KOPT-K1 (cell line): ENCODE measurements around the gene WDR53.
"Not testable (repeated sequence)": the region's sequence is repeated elsewhere in the genome, so short reads cannot be mapped to it uniquely, and the experiment has no call there.

ENCODE experiments used
- H3K27ac ChIP-seq: fragments of 200-600 bp; sonication (generic); 2 replicates; pipeline ENCODE4 v1.5.1; 2016; ENCODE audit warnings: antibody characterized with exemption, mild to moderate bottlenecking, low read depth, low read length; ENCODE audit not compliant: poor library complexity, severe bottlenecking
- H3K36me3 ChIP-seq: fragments of 200-600 bp; sonication (generic); 2 replicates; pipeline ENCODE4 v1.5.1; 2017; ENCODE audit warnings: antibody characterized with exemption, mild to moderate bottlenecking, low read length, moderate library complexity; ENCODE audit not compliant: insufficient read depth
- H3K9me3 ChIP-seq: fragments of 200-600 bp; sonication (generic); 2 replicates; pipeline ENCODE4 v1.5.1; 2017; ENCODE audit warnings: antibody characterized with exemption, low read length, mild to moderate bottlenecking; ENCODE audit not compliant: insufficient read depth, poor library complexity, severe bottlenecking

WDR53 gene

GRCh38 chr3:196546537-196546936 lies 21.8 kb downstream of the WDR53 start:
- H3K9me3 ChIP-seq: peaks cover 24% of the 10 kb centered on the region

DNA sequence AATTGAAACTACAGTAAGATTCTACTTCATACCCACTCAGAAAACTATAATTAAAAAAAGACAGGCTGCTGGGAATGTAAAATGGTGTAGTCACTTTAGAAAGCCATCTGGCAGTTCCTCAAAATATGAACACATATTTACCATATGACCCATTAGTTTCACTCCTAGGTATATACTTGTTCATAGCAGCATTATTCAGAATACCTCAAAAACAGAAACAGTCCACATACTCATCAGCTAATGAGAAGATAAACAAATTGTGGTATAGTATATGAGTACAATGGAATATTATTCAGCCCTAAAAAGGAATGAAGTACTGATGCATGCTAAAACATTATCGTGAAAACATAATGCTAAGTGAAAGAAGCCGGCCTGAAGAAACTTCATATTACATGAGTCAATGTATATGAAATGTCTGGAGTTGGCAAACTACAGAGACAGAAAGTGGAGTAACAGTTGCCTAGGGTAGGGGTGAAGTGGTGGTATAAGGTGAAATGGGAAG lies 23.8 kb downstream of the WDR53 start:
- H3K9me3 ChIP-seq: peaks cover 9% of the 10 kb centered on the region
- no peak overlapping the region for H3K27ac ChIP-seq
- no peaks in the 10 kb centered on the region for H3K36me3 ChIP-seq

More at GRCh38 chr3:196546537-196546936, 21.8 kb downstream of the WDR53 start:
- H3K27ac ChIP-seq: no peak overlapping the region
- H3K36me3 ChIP-seq: no peaks in the 10 kb centered on the region

GRCh38 chr3:196541684-196542445 lies 26.5 kb downstream of the WDR53 start:
- Histone ChIP-seq H3K36me3 (no peaks in the 10 kb centered on the region), H3K27ac (no peak overlapping the region), H3K9me3 (no peaks in the 10 kb centered on the region)

- H3K36me3 ChIP-seq: no peaks in the 10 kb centered on the region
- H3K9me3 ChIP-seq: no peaks in the 10 kb centered on the region
- no peak overlapping the region for H3K27ac ChIP-seq
These were observed 30.9 kb downstream of the WDR53 start for GRCh38 chr3:196537319-196537984.

DNA sequence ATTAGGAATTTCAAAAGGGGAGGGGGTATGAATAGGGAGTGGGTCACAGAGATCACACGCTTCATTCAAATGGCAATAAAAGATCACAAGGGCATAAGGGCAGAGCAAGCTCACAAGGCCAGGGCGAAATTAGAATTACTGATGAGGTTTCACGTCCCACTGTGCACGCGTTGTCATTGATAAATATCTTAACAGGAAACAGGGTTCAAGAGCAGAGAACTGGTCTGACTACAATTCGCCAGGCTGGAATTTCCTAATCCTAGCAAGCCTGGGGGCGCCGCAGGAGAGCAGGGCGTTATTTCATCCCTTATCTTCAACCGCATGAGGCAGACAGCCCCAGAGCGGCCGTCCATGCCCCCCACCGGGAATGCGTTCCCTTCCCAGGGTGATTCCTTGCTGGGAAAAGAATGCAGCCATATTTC lies 35.1 kb downstream of the WDR53 start:
- Histone ChIP-seq H3K27ac (no peak overlapping the region), H3K9me3 (no peaks in the 10 kb centered on the region), H3K36me3 (no peaks in the 10 kb centered on the region)

GRCh38 chr3:196531418-196531817 lies 36.9 kb downstream of the WDR53 start:
- Histone ChIP-seq H3K9me3 (no peaks in the 10 kb centered on the region), H3K27ac (no peak overlapping the region)

DNA sequence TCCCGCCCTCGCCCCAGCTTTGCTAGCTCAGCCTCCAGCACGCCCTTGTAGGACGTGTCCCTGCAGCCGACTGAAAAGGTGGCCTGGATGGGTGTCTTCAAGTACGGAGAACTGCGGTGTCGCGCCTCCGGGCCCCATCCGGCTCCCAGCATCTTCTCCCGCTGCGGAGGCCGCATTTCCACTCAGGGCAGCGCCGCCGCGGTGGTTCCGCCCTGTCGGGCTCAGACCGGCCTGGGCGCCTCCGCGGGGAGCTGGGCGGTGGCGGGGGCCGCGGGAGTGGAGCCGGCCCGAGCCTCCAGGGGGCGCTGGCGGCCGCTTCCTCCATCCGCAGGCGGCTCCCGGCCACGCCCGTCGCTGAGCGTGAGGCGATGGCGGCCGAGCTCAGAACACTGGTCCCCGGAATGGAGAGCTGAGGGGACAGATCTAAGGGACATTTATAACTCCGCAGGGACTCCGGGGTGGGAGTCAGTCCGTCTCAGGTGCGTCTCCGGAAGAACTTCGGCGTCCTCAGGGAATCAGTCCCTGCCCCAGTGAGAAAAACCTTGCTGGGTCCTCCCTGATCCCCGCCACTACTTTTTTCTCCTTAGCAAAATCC lies 39.6 kb downstream of the WDR53 start:
- Histone ChIP-seq H3K9me3 (no peaks in the 10 kb centered on the region), H3K36me3 (no peaks in the 10 kb centered on the region), H3K27ac (peak overlapping the region; percentile 72)

More at GRCh38 chr3:196531418-196531817, 36.9 kb downstream of the WDR53 start:
- H3K36me3 ChIP-seq: no peaks in the 10 kb centered on the region

DNA sequence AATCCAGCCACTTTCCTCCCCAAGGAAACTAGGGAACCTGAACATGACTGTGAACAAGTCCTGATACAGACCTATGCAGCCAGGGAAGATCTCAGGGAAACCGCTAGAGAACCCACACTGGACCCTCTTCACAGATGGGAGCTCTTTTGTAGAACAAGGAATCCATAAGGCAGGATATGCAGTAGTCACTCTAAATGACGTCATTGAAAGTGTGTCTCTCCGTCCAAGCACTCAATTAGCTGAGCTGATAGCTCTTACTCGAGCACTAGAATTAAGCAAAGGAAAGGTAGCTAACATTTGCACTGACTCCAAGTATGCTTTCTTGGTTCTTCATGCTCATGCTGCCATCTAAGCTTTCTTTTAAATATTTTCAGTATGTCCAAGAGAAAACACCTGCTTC lies 43.2 kb downstream of the WDR53 start:
- no peaks in the 10 kb centered on the region for H3K36me3 ChIP-seq
- H3K27ac ChIP-seq: no peak overlapping the region
- H3K9me3 ChIP-seq: peaks cover under 1% of the 10 kb centered on the region

GRCh38 chr3:196524527-196524926 lies 43.8 kb downstream of the WDR53 start:
- peaks cover 7% of the 10 kb centered on the region for H3K9me3 ChIP-seq
- no peak overlapping the region for H3K27ac ChIP-seq
- no peaks in the 10 kb centered on the region for H3K36me3 ChIP-seq

DNA sequence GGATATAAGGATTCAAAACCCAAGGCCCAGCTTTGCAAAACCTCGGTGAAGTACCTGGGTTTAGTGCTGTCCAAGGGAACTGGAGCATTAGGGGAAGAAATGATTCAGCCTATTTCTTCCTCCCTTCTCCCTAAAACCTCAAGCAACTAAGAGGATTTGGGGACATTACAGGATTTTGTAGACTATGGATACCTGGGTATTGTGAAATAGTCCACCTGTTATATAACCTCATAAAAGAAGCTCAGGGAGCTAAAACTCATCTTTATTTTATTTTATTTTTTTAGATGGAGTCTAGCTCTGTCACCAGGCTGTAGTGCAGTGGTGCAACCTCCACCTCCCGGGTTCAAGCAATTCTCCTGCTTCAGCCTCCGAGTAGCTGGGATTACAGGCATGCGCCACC lies 44.5 kb downstream of the WDR53 start:
- H3K9me3 ChIP-seq: peaks cover 12% of the 10 kb centered on the region
- H3K27ac ChIP-seq: no peak overlapping the region
- no peaks in the 10 kb centered on the region for H3K36me3 ChIP-seq

DNA sequence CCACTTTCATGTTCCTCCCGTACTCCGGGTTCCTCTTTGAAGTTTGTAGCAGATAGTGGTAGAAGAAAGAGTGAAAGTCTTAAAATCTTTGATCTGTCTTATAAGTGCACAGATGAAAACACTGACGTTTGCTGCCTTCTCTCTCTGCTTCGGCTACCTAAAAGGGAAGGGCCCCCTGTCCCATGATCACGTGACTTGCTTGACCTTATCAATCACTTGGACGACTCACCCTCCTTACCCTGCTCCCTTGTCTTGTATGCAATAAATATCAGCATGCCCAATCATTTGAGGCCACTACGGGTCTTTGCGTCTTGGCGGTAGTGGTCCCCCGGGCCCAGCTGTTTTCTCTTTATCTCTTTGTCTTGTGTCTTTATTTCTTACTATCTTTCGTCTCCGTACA lies 47.1 kb downstream of the WDR53 start:
- H3K27ac ChIP-seq, H3K36me3 ChIP-seq: not testable (repeated sequence)
- H3K9me3 ChIP-seq: peaks cover 29% of the 10 kb centered on the region

DNA sequence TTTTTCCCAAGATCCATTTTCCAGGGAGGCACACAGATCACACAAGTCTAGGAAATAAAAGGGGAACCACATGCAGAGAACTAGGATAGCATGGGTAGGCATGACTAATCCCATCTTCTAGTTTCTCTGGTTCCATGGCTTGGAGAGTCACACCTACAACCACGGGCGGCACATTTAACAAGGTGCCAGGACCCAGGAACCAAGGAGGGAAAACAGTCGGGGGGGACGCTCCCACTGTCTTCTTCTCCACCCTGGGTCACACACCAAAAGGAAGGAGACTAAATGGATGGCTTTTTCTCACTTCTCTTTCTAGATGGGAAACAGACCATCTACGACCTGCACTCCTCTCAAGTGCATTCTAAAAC lies 48.7 kb downstream of the WDR53 start:
- Histone ChIP-seq H3K9me3 (peaks cover 29% of the 10 kb centered on the region), H3K27ac (no peak overlapping the region), H3K36me3 (no peaks in the 10 kb centered on the region)

GRCh38 chr3:196518966-196519717 lies 49.2 kb downstream of the WDR53 start:
- Histone ChIP-seq H3K36me3 (no peaks in the 10 kb centered on the region), H3K27ac (no peak overlapping the region), H3K9me3 (peaks cover 29% of the 10 kb centered on the region)

DNA sequence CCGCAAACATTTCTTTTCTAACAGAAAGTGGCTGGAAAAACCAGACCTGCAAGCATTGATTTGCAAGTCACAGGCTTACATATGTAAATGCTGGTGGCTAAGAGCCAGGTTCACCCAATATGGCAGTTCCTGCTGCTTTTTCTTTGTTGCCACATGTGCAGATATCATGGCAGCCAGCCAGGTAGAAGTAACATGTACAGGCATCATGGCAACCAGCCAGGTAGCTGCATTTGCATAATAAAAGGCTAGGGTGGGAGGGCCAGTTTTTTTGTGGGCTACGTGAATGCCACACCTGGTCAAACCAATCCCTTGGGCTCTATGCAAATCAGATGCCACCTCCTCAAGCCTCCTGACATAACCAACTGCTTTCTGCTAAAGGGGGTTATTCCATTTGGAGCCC lies 50.4 kb downstream of the WDR53 start:
- no peaks in the 10 kb centered on the region for H3K36me3 ChIP-seq
- no peak overlapping the region for H3K27ac ChIP-seq

More for the DNA sequence above, 50.4 kb downstream of the WDR53 start:
- peaks cover 29% of the 10 kb centered on the region for H3K9me3 ChIP-seq
